ENCODE measurements around the gene GPC6. TPM values are rescaled to one million over a fixed set of nuclear protein-coding genes. Genes with fewer than 3 reads are reported as not detected.

The GPC6 gene
- polyA plus RNA-seq, 1 donor from 2014 or later, result 9.0 TPM

- no peak for TF ChIP-seq CTCF (IDR thresholded peaks at IDR 0.05; ENCODE audit: poor library complexity, severe bottlenecking)
- TF ChIP-seq POLR2AphosphoS5 (IDR thresholded peaks at IDR 0.05), result no peak
- TF ChIP-seq EZH2 (IDR thresholded peaks at IDR 0.05; ENCODE audit: borderline replicate concordance, insufficient read depth, low read length, poor library complexity, severe bottlenecking), result no peak
- no peak for TF ChIP-seq EP300 (conservative IDR thresholded peaks at IDR 0.05; ENCODE audit: poor library complexity, severe bottlenecking)
- TF ChIP-seq TAF1 (IDR thresholded peaks at IDR 0.05; ENCODE audit: low read depth), result no peak
- TF ChIP-seq SMC3 (conservative IDR thresholded peaks at IDR 0.05; ENCODE audit: poor library complexity), result no peak
- TF ChIP-seq REST (IDR thresholded peaks at IDR 0.05; ENCODE audit: borderline replicate concordance), result no peak
- TF ChIP-seq RAD21 (conservative IDR thresholded peaks at IDR 0.05), result no peak
- TF ChIP-seq MXI1 (conservative IDR thresholded peaks at IDR 0.05; ENCODE audit: poor library complexity, severe bottlenecking), result no peak
- Histone ChIP-seq H2AFZ (ENCODE audit: low read depth, low read length) (no peak overlapping the region), H4K20me1 (ENCODE audit: insufficient read depth) (no peaks in the 10 kb centered on the region), H3K9me3 (ENCODE audit: low read length) (no peaks in the 10 kb centered on the region), H3F3A (ENCODE audit: insufficient read depth, low read length, poor library complexity, severe bottlenecking) (no peaks in the 10 kb centered on the region), H3K27me3 (ENCODE audit: insufficient read depth, low read depth, low read length) (no peaks in the 10 kb centered on the region), H3K9me2 (ENCODE audit: insufficient read depth, low read length) (no peaks in the 10 kb centered on the region), H3K36me3 (ENCODE audit: insufficient read depth, low read length) (no peaks in the 10 kb centered on the region), H3K4me3 (ENCODE audit: low read length) (no peak overlapping the region), H3K9ac (ENCODE audit: low read length) (no peak overlapping the region), H3K4me2 (ENCODE audit: low read length) (no peak overlapping the region), H3K27ac (ENCODE audit: low read length) (no peak overlapping the region), H3K79me2 (replicated peaks; ENCODE audit: insufficient read depth, low read length) (no peaks in the 10 kb centered on the region)
Measured at GRCh38 chr13:94056362-94056990, 829.9 kb downstream of the GPC6 start.

- no peak overlapping the region for H3K4me3 ChIP-seq (ENCODE audit: low read length)
- H3K9me3 ChIP-seq (ENCODE audit: low read length), result no peaks in the 10 kb centered on the region
- H3K79me2 ChIP-seq (replicated peaks; ENCODE audit: insufficient read depth, low read length), result no peaks in the 10 kb centered on the region
- no peaks in the 10 kb centered on the region for H3K36me3 ChIP-seq (ENCODE audit: insufficient read depth, low read length)
- H4K20me1 ChIP-seq (ENCODE audit: insufficient read depth), result no peaks in the 10 kb centered on the region
- no peaks in the 10 kb centered on the region for H3K9me2 ChIP-seq (ENCODE audit: insufficient read depth, low read length)
- no peaks in the 10 kb centered on the region for H3K27me3 ChIP-seq (ENCODE audit: insufficient read depth, low read depth, low read length)
- no peak overlapping the region for H3K9ac ChIP-seq (ENCODE audit: low read length)
- TF ChIP-seq RAD21 (conservative IDR thresholded peaks at IDR 0.05) (no peak), EZH2 (IDR thresholded peaks at IDR 0.05; ENCODE audit: borderline replicate concordance, insufficient read depth, low read length, poor library complexity, severe bottlenecking) (no peak), EP300 (conservative IDR thresholded peaks at IDR 0.05; ENCODE audit: poor library complexity, severe bottlenecking) (no peak), CTCF (IDR thresholded peaks at IDR 0.05; ENCODE audit: poor library complexity, severe bottlenecking) (no peak), POLR2AphosphoS5 (IDR thresholded peaks at IDR 0.05) (no peak), SMC3 (conservative IDR thresholded peaks at IDR 0.05; ENCODE audit: poor library complexity) (no peak), TAF1 (IDR thresholded peaks at IDR 0.05; ENCODE audit: low read depth) (no peak), MXI1 (conservative IDR thresholded peaks at IDR 0.05; ENCODE audit: poor library complexity, severe bottlenecking) (no peak), REST (IDR thresholded peaks at IDR 0.05; ENCODE audit: borderline replicate concordance) (no peak)
- H3F3A ChIP-seq (ENCODE audit: insufficient read depth, low read length, poor library complexity, severe bottlenecking), result no peaks in the 10 kb centered on the region
- H3K27ac ChIP-seq (ENCODE audit: low read length), result no peak overlapping the region
- no peak overlapping the region for H3K4me2 ChIP-seq (ENCODE audit: low read length)
- H2AFZ ChIP-seq (ENCODE audit: low read depth, low read length), result no peak overlapping the region
Measured at GRCh38 chr13:94057618-94058186, 831.1 kb downstream of the GPC6 start.

All from neural cell (in vitro differentiated cells).